WTC11 (cell line): ENCODE data around the gene FURIN.

ENCODE experiments used
- CREM ChIP-seq: sonication (generic); formaldehyde crosslinking; IDR thresholded peaks from 2 replicates; pipeline ENCODE4 v1.8.1; 2022; ENCODE audit warnings: mild to moderate bottlenecking, missing genetic modification reagents, moderate library complexity
- ETV6 ChIP-seq: sonication (generic); formaldehyde crosslinking; IDR thresholded peaks from 2 replicates; pipeline ENCODE4 v1.8.1; 2022; ENCODE audit warnings: mild to moderate bottlenecking, missing genetic modification reagents
- NFATC4 ChIP-seq: fragments of 250-450 bp; sonication (Bioruptor Pico); IDR thresholded peaks from 2 replicates; pipeline ENCODE4 v1.9.0; 2021; ENCODE audit warnings: mild to moderate bottlenecking
- NFYB ChIP-seq: sonication (generic); formaldehyde crosslinking; conservative IDR thresholded peaks from 2 replicates; pipeline ENCODE4 v1.8.0; 2022; ENCODE audit warnings: low read depth, missing genetic modification reagents
- TEAD4 ChIP-seq: sonication (generic); formaldehyde crosslinking; IDR thresholded peaks from 2 replicates; pipeline ENCODE4 v1.8.0; 2022; ENCODE audit warnings: mild to moderate bottlenecking, missing genetic modification reagents
- ZNF121 ChIP-seq: sonication (generic); formaldehyde crosslinking; IDR thresholded peaks from 2 replicates; pipeline ENCODE4 v1.8.0; 2023; ENCODE audit warnings: missing genetic modification reagents
- TF ChIP-seq, protein P1 (sequence below): fragments of 200-600 bp; IDR thresholded peaks from 2 replicates; pipeline ENCODE4 v1.8.0; 2022; ENCODE audit warnings: antibody characterized with exemption
- TF ChIP-seq, protein P2 (sequence below): sonication (generic); formaldehyde crosslinking; conservative IDR thresholded peaks from 2 replicates; pipeline ENCODE4 v1.8.1; 2023; ENCODE audit warnings: mild to moderate bottlenecking, low read depth, missing genetic modification reagents, moderate library complexity
- TF ChIP-seq, protein P3 (sequence below): sonication (generic); formaldehyde crosslinking; conservative IDR thresholded peaks from 2 replicates; pipeline ENCODE4 v1.8.1; 2022; ENCODE audit warnings: mild to moderate bottlenecking, missing genetic modification reagents
- TF ChIP-seq, protein P4 (sequence below): fragments of 250-450 bp; sonication (Bioruptor Pico); IDR thresholded peaks from 2 replicates; pipeline ENCODE4 v1.9.0; 2021; ENCODE audit warnings: mild to moderate bottlenecking
- TF ChIP-seq, protein P5 (sequence below): sonication (generic); formaldehyde crosslinking; IDR thresholded peaks from 2 replicates; pipeline ENCODE4 v1.8.1; 2023; ENCODE audit warnings: mild to moderate bottlenecking, missing genetic modification reagents, moderate library complexity
- TF ChIP-seq, protein P6 (sequence below): sonication (generic); formaldehyde crosslinking; IDR thresholded peaks from 2 replicates; pipeline ENCODE4 v1.8.0; 2022; ENCODE audit warnings: mild to moderate bottlenecking, missing genetic modification reagents

DNA sequence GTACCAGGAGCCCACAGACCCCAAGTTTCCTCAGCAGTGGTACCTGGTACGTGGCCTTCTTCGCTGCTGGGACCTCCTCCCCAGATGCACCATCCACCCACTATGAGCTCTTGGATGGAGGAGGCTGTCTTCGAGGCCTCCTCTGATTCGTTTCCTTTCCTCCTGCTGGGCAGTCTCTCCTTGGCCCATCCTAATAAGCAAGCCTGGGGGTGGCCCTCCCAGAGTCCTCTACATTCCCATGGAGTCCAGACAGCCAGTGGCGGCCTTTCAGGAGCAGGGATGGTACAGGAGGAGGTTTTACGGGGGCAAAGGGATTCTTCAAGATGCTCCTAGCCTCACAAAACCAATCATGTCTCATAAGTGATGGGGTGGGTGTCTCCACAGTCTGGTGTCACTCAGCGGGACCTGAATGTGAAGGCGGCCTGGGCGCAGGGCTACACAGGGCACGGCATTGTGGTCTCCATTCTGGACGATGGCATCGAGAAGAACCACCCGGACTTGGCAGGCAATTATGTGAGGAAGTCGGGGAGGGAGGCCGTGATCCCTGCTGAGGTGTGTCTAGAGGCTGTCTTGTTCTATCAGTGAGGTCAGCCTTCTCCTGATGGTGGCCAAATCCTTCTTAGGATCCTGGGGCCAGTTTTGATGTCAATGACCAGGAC, 8.3 kb downstream of the FURIN start:
- TF ChIP-seq TEAD4: no peak
- TF ChIP-seq, protein P1, sequence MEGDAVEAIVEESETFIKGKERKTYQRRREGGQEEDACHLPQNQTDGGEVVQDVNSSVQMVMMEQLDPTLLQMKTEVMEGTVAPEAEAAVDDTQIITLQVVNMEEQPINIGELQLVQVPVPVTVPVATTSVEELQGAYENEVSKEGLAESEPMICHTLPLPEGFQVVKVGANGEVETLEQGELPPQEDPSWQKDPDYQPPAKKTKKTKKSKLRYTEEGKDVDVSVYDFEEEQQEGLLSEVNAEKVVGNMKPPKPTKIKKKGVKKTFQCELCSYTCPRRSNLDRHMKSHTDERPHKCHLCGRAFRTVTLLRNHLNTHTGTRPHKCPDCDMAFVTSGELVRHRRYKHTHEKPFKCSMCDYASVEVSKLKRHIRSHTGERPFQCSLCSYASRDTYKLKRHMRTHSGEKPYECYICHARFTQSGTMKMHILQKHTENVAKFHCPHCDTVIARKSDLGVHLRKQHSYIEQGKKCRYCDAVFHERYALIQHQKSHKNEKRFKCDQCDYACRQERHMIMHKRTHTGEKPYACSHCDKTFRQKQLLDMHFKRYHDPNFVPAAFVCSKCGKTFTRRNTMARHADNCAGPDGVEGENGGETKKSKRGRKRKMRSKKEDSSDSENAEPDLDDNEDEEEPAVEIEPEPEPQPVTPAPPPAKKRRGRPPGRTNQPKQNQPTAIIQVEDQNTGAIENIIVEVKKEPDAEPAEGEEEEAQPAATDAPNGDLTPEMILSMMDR: no peak
- no peak for TF ChIP-seq ZNF121 (CRISPR knock-in tag)
- TF ChIP-seq, protein P2, sequence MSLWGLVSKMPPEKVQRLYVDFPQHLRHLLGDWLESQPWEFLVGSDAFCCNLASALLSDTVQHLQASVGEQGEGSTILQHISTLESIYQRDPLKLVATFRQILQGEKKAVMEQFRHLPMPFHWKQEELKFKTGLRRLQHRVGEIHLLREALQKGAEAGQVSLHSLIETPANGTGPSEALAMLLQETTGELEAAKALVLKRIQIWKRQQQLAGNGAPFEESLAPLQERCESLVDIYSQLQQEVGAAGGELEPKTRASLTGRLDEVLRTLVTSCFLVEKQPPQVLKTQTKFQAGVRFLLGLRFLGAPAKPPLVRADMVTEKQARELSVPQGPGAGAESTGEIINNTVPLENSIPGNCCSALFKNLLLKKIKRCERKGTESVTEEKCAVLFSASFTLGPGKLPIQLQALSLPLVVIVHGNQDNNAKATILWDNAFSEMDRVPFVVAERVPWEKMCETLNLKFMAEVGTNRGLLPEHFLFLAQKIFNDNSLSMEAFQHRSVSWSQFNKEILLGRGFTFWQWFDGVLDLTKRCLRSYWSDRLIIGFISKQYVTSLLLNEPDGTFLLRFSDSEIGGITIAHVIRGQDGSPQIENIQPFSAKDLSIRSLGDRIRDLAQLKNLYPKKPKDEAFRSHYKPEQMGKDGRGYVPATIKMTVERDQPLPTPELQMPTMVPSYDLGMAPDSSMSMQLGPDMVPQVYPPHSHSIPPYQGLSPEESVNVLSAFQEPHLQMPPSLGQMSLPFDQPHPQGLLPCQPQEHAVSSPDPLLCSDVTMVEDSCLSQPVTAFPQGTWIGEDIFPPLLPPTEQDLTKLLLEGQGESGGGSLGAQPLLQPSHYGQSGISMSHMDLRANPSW: no peak
- no peak for TF ChIP-seq NFYB (CRISPR knock-in tag)
- TF ChIP-seq, protein P3, sequence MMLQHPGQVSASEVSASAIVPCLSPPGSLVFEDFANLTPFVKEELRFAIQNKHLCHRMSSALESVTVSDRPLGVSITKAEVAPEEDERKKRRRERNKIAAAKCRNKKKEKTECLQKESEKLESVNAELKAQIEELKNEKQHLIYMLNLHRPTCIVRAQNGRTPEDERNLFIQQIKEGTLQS: no peak
- TF ChIP-seq, protein P4, sequence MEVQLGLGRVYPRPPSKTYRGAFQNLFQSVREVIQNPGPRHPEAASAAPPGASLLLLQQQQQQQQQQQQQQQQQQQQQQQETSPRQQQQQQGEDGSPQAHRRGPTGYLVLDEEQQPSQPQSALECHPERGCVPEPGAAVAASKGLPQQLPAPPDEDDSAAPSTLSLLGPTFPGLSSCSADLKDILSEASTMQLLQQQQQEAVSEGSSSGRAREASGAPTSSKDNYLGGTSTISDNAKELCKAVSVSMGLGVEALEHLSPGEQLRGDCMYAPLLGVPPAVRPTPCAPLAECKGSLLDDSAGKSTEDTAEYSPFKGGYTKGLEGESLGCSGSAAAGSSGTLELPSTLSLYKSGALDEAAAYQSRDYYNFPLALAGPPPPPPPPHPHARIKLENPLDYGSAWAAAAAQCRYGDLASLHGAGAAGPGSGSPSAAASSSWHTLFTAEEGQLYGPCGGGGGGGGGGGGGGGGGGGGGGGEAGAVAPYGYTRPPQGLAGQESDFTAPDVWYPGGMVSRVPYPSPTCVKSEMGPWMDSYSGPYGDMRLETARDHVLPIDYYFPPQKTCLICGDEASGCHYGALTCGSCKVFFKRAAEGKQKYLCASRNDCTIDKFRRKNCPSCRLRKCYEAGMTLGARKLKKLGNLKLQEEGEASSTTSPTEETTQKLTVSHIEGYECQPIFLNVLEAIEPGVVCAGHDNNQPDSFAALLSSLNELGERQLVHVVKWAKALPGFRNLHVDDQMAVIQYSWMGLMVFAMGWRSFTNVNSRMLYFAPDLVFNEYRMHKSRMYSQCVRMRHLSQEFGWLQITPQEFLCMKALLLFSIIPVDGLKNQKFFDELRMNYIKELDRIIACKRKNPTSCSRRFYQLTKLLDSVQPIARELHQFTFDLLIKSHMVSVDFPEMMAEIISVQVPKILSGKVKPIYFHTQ (CRISPR knock-in tag): no peak
- TF ChIP-seq, protein P5, sequence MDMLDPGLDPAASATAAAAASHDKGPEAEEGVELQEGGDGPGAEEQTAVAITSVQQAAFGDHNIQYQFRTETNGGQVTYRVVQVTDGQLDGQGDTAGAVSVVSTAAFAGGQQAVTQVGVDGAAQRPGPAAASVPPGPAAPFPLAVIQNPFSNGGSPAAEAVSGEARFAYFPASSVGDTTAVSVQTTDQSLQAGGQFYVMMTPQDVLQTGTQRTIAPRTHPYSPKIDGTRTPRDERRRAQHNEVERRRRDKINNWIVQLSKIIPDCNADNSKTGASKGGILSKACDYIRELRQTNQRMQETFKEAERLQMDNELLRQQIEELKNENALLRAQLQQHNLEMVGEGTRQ (CRISPR knock-in tag): no peak
- TF ChIP-seq NFATC4 (CRISPR knock-in tag): no peak
- TF ChIP-seq ETV6 (CRISPR knock-in tag): no peak
- TF ChIP-seq, protein P6, sequence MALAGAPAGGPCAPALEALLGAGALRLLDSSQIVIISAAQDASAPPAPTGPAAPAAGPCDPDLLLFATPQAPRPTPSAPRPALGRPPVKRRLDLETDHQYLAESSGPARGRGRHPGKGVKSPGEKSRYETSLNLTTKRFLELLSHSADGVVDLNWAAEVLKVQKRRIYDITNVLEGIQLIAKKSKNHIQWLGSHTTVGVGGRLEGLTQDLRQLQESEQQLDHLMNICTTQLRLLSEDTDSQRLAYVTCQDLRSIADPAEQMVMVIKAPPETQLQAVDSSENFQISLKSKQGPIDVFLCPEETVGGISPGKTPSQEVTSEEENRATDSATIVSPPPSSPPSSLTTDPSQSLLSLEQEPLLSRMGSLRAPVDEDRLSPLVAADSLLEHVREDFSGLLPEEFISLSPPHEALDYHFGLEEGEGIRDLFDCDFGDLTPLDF (CRISPR knock-in tag): no peak
- no peak for TF ChIP-seq CREM (CRISPR knock-in tag)
